Measurements from ENCODE around the gene CSNK1A1.
"Not testable (repeated sequence)": the region's sequence is repeated elsewhere in the genome, so short reads cannot be mapped to it uniquely, and the experiment has no call there.

CSNK1A1 gene

GRCh38 chr5:149490599-149491485 lies 60.4 kb downstream of the CSNK1A1 start:
- DNase-seq (ENCODE audit: low spot score), result no peak

GRCh38 chr5:149489605-149490037 lies 61.6 kb downstream of the CSNK1A1 start:
- no peak for DNase-seq (ENCODE audit: low spot score)

- DNase-seq (ENCODE audit: low spot score), result no peak
Observed at GRCh38 chr5:149488645-149489306, 62.5 kb downstream of the CSNK1A1 start.

- no peak for DNase-seq (ENCODE audit: low spot score)
Observed at GRCh38 chr5:149487672-149488071, 63.6 kb downstream of the CSNK1A1 start.

- no peak for DNase-seq (ENCODE audit: low spot score)
Observed at GRCh38 chr5:149486726-149487635, 64.3 kb downstream of the CSNK1A1 start.

- DNase-seq (ENCODE audit: low spot score), result peak; percentile 34
Observed at GRCh38 chr5:149485655-149486615, 65.3 kb downstream of the CSNK1A1 start.

- no peak for DNase-seq (ENCODE audit: low spot score)
Observed at GRCh38 chr5:149481485-149481884, 69.8 kb downstream of the CSNK1A1 start.

GRCh38 chr5:149478761-149479160 lies 72.5 kb downstream of the CSNK1A1 start:
- DNase-seq (ENCODE audit: low spot score), result no peak

GRCh38 chr5:149475777-149476176 lies 75.5 kb downstream of the CSNK1A1 start:
- no peak for DNase-seq (ENCODE audit: low spot score)

GRCh38 chr5:149474198-149474597 lies 77.0 kb downstream of the CSNK1A1 start:
- no peak for DNase-seq (ENCODE audit: low spot score)

GRCh38 chr5:149473441-149473840 lies 77.8 kb downstream of the CSNK1A1 start:
- no peak for DNase-seq (ENCODE audit: low spot score)

GRCh38 chr5:149472399-149472798 lies 78.8 kb downstream of the CSNK1A1 start:
- DNase-seq (ENCODE audit: low spot score), result no peak

- no peak for DNase-seq (ENCODE audit: low spot score)
Observed at GRCh38 chr5:149471406-149472183, 79.6 kb downstream of the CSNK1A1 start.

- no peak for DNase-seq (ENCODE audit: low spot score)
Observed at GRCh38 chr5:149470942-149471341, 80.3 kb downstream of the CSNK1A1 start.

- no peak for DNase-seq (ENCODE audit: low spot score)
Observed at GRCh38 chr5:149466457-149466972, 84.7 kb downstream of the CSNK1A1 start.

- no peak for DNase-seq (ENCODE audit: low spot score)
Observed at GRCh38 chr5:149464796-149465489, 86.3 kb downstream of the CSNK1A1 start.

- not testable (repeated sequence) for DNase-seq (ENCODE audit: low spot score)
Observed at GRCh38 chr5:149461907-149462306, 89.3 kb downstream of the CSNK1A1 start.

GRCh38 chr5:149459891-149460290 lies 91.3 kb downstream of the CSNK1A1 start:
- no peak for DNase-seq (ENCODE audit: low spot score)

- no peak for DNase-seq (ENCODE audit: low spot score)
Observed at GRCh38 chr5:149457393-149457763, 93.9 kb downstream of the CSNK1A1 start.

Measured in pons (tissue), 1 donor.